K562 (cell line): ENCODE results near the gene EEFSEC. TPM values are rescaled to one million over a fixed set of nuclear protein-coding genes. Genes with fewer than 3 reads are reported as not detected.

Source experiments
- BCOR ChIP-seq: fragments of 450-650 bp; IDR thresholded peaks from 2 replicates; pipeline ENCODE4 v1.6.1; 2016
- CGGBP1 ChIP-seq: fragments of 250-450 bp; sonication (Bioruptor Pico); IDR thresholded peaks from 2 replicates; pipeline ENCODE4 v1.9.0; 2021; ENCODE audit warnings: mild to moderate bottlenecking
- CHCHD3 ChIP-seq: fragments of 250-450 bp; sonication (Bioruptor Pico); IDR thresholded peaks from 2 replicates; pipeline ENCODE4 v2.1.2; 2022; ENCODE audit warnings: mild to moderate bottlenecking
- DACH1 ChIP-seq: fragments of 450-650 bp; IDR thresholded peaks from 2 replicates; pipeline ENCODE4 v1.6.1; 2018; ENCODE audit not compliant: partially characterized antibody
- FOXJ2 ChIP-seq: fragments of 200-800 bp; sonication (Bioruptor generic); IDR thresholded peaks from 2 replicates; pipeline ENCODE4 v1.6.1; 2016; ENCODE audit warnings: missing genetic modification characterization, missing compliant biosample characterization
- FOXK2 ChIP-seq, 2 experiments: fragments of 450-650 bp; IDR thresholded peaks in 1 of 2; conservative IDR thresholded peaks in 1 of 2; 2 replicates each; pipeline ENCODE4 v1.6.1; 2016; ENCODE audit warnings: low read depth in 2 of 2, mild to moderate bottlenecking in 1 of 2
- HMG20A ChIP-seq: fragments of 450-650 bp; formaldehyde crosslinking; conservative IDR thresholded peaks from 2 replicates; pipeline ENCODE4 v1.4.0; 2020; ENCODE audit warnings: mild to moderate bottlenecking, mixed read lengths
- HOMEZ ChIP-seq: fragments of 250-450 bp; sonication (Bioruptor Pico); IDR thresholded peaks from 2 replicates; pipeline ENCODE4 v1.4.0; 2020; ENCODE audit warnings: mild to moderate bottlenecking, moderate library complexity
- PATZ1 ChIP-seq: fragments of 250-450 bp; sonication (Bioruptor Pico); IDR thresholded peaks from 2 replicates; pipeline ENCODE4 v1.5.0; 2020; ENCODE audit warnings: mild to moderate bottlenecking, borderline replicate concordance
- POLR2A ChIP-seq: fragments of 450-650 bp; conservative IDR thresholded peaks from 2 replicates; pipeline ENCODE4 v1.6.1; 2016
- POLR2H ChIP-seq: IDR thresholded peaks from 2 replicates; pipeline ENCODE4 v1.6.1; 2016; ENCODE audit warnings: missing genetic modification characterization, low read depth, mild to moderate bottlenecking, control low read depth, missing compliant biosample characterization, moderate library complexity
- RBM14 ChIP-seq: fragments of 200-400 bp; formaldehyde crosslinking; IDR thresholded peaks from 2 replicates; pipeline ENCODE4 v1.6.1; 2018; ENCODE audit warnings: low read depth, mild to moderate bottlenecking, low read length, moderate library complexity, borderline replicate concordance; ENCODE audit not compliant: insufficient read depth
- RFX1 ChIP-seq: fragments of 450-650 bp; IDR thresholded peaks from 2 replicates; pipeline ENCODE4 v1.6.1; 2016; ENCODE audit warnings: mild to moderate bottlenecking, moderate library complexity
- SMARCE1 ChIP-seq: fragments of 450-650 bp; IDR thresholded peaks from 2 replicates; pipeline ENCODE4 v1.7.1; 2016; ENCODE audit warnings: mild to moderate bottlenecking
- SRSF3 ChIP-seq: fragments of 200-400 bp; formaldehyde crosslinking; IDR thresholded peaks from 2 replicates; pipeline ENCODE4 v1.6.1; 2016; ENCODE audit warnings: mild to moderate bottlenecking, low read length, moderate library complexity; ENCODE audit not compliant: insufficient read depth
- U2AF2 ChIP-seq: fragments of 200-400 bp; formaldehyde crosslinking; optimal IDR thresholded peaks from 2 replicates; pipeline ENCODE3; 2017; ENCODE audit warnings: low read depth, mild to moderate bottlenecking, low read length
- ZBTB34 ChIP-seq: fragments of 250-450 bp; sonication (Bioruptor Pico); IDR thresholded peaks from 2 replicates; pipeline ENCODE4 v1.8.0; 2021; ENCODE audit warnings: mild to moderate bottlenecking, moderate library complexity
- ZNF778 ChIP-seq: fragments of 450-650 bp; formaldehyde crosslinking; IDR thresholded peaks from 2 replicates; pipeline ENCODE4 v1.4.0; 2020; ENCODE audit warnings: mild to moderate bottlenecking, moderate library complexity
- polyA plus RNA-seq, 8 experiments: library from polyadenylated mRNA; depleted of rRNA in 4 of 8; stranded (reverse) in 5 of 8; unstranded in 3 of 8; fragments of >200 nt; fragmentation: Nextera tagmentation in 2 of 8; fragmentation: Illumina TruSeq in 1 of 8; extraction: Ambion mirVana in 2 of 8; extraction: Trizol in 1 of 8; gene quantifications; 2 replicates each; pipeline versions ENCODE4 v1.2.1 to v1.2.3, GENCODE V29; 2011 to 2014; ENCODE audit warnings: inconsistent platforms in 1 of 8, missing spikeins in 1 of 8
- total RNA-seq, 7 experiments: library from RNA; depleted of rRNA in 6 of 7; stranded (reverse); fragments of >200 nt in 6 of 7; fragmentation: Illumina TruSeq in 2 of 7; extraction: Trizol in 2 of 7; gene quantifications; 2 replicates each; pipeline versions ENCODE4 v1.2.1 to v1.2.3, GENCODE V29; 2011 to 2021; ENCODE audit warnings: low replicate concordance in 1 of 7
- TF ChIP-seq, protein P1 (sequence below): fragments of 450-650 bp; formaldehyde crosslinking; IDR thresholded peaks from 2 replicates; pipeline ENCODE4 v1.4.0; 2022; ENCODE audit warnings: missing genetic modification characterization
- TF ChIP-seq, protein P2 (sequence below), 3 experiments: IDR thresholded peaks in 2 of 3; conservative IDR thresholded peaks in 1 of 3; 2 replicates each; pipeline ENCODE4 v1.5.1; 2011 to 2012; ENCODE audit warnings: low read length in 3 of 3, mild to moderate bottlenecking in 3 of 3, control low read depth in 2 of 3, improper control_type of control experiment in 1 of 3, inconsistent platforms in 1 of 3, low read depth in 1 of 3, mixed read lengths in 1 of 3, moderate library complexity in 1 of 3; ENCODE audit not compliant: insufficient read depth in 2 of 3

Gene EEFSEC
- total and polyA plus RNA-seq, 9 of the 15 experiments (the other 6 are each of a cell fraction or from before 2014, with no cell fraction given): 0.35 to 11.8 (median 7.7) TPM

GRCh38 chr3:128416578-128417211 is 263.4 kb downstream of the EEFSEC start (continued):
- no peak for TF ChIP-seq PATZ1
- TF ChIP-seq BCOR: no peak
- TF ChIP-seq HMG20A (CRISPR knock-in tag): no peak
- no peak for TF ChIP-seq ZNF778
- TF ChIP-seq RFX1: no peak
- TF ChIP-seq U2AF2: no peak
- TF ChIP-seq HOMEZ (CRISPR knock-in tag): no peak
- no peak for TF ChIP-seq CGGBP1
- TF ChIP-seq POLR2A: peak; percentile 40
- TF ChIP-seq ZBTB34 (CRISPR knock-in tag): no peak
- TF ChIP-seq FOXJ2 (tag): no peak
- no peak; the same call in 1 of the 2 replicates for TF ChIP-seq SMARCE1
- TF ChIP-seq, protein P1, sequence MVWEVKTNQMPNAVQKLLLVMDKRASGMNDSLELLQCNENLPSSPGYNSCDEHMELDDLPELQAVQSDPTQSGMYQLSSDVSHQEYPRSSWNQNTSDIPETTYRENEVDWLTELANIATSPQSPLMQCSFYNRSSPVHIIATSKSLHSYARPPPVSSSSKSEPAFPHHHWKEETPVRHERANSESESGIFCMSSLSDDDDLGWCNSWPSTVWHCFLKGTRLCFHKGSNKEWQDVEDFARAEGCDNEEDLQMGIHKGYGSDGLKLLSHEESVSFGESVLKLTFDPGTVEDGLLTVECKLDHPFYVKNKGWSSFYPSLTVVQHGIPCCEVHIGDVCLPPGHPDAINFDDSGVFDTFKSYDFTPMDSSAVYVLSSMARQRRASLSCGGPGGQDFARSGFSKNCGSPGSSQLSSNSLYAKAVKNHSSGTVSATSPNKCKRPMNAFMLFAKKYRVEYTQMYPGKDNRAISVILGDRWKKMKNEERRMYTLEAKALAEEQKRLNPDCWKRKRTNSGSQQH (CRISPR knock-in tag): no peak
- TF ChIP-seq SRSF3: 0 out of 2 replicates have a peak, but pooled peaks have one; percentile 73
- TF ChIP-seq RBM14: no peak
- TF ChIP-seq FOXK2 (conservative IDR thresholded peaks at IDR 0.05 in 1 of 2, IDR thresholded peaks at IDR 0.05 in 1 of 2; ENCODE audit: low read depth in 2 of 2): no peak
- TF ChIP-seq, protein P2, sequence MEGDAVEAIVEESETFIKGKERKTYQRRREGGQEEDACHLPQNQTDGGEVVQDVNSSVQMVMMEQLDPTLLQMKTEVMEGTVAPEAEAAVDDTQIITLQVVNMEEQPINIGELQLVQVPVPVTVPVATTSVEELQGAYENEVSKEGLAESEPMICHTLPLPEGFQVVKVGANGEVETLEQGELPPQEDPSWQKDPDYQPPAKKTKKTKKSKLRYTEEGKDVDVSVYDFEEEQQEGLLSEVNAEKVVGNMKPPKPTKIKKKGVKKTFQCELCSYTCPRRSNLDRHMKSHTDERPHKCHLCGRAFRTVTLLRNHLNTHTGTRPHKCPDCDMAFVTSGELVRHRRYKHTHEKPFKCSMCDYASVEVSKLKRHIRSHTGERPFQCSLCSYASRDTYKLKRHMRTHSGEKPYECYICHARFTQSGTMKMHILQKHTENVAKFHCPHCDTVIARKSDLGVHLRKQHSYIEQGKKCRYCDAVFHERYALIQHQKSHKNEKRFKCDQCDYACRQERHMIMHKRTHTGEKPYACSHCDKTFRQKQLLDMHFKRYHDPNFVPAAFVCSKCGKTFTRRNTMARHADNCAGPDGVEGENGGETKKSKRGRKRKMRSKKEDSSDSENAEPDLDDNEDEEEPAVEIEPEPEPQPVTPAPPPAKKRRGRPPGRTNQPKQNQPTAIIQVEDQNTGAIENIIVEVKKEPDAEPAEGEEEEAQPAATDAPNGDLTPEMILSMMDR (IDR thresholded peaks at IDR 0.05 in 2 of 3, conservative IDR thresholded peaks at IDR 0.05 in 1 of 3; ENCODE audit: insufficient read depth in 2 of 3, low read depth in 1 of 3, low read length in 3 of 3): no peak
- no peak for TF ChIP-seq DACH1
- no peak for TF ChIP-seq POLR2H
- no peak for TF ChIP-seq CHCHD3 (CRISPR knock-in tag)
